GM12878 (cell line): ENCODE data around the gene ETV7. TPM values are rescaled to one million over a fixed set of nuclear protein-coding genes. Genes with fewer than 3 reads are reported as not detected.

Experiments
- ATAC-seq: fragments of 200-7000 bp; cut with Tn5 transposase; 3 replicates; pipeline ENCODE4 v1.9.1; 2020; ENCODE audit warnings: mild to moderate bottlenecking, moderate library complexity
- BruUV-seq: library from RNA; stranded (reverse); fragments of 400-500 nt; replicated peaks from 2 replicates; lab custom pipeline; 2021; lab: Mats Ljungman, UMichigan
- CTCF ChIA-PET: fragments of 300-600 bp; sonication (Branson Sonifier 250); formaldehyde crosslinking; extraction: SDS; loops from one replicate; lab custom pipeline; 2021; ENCODE audit warnings: inconsistent platforms; lab: Yijun Ruan, JAX
- POLR2A ChIA-PET: fragments of 350-600 bp; formaldehyde crosslinking; extraction: SDS; loops from one replicate; lab custom pipeline; 2021; ENCODE audit warnings: inconsistent platforms; lab: Charles Lee
- RAD21 ChIA-PET: fragments of 300-600 bp; sonication (Branson Sonifier 250); formaldehyde crosslinking; loops from one replicate; lab custom pipeline; 2023; ENCODE audit warnings: antibody characterized with exemption; ENCODE audit not compliant: unreplicated experiment; lab: Charles Lee
- SMC1A ChIA-PET: fragments of 300-600 bp; sonication (Branson Sonifier 250); formaldehyde crosslinking; loops from one replicate; lab custom pipeline; 2023; ENCODE audit not compliant: unreplicated experiment, uncharacterized antibody; lab: Charles Lee
- DNase-seq: peaks from one replicate; pipeline ENCODE4 v3.0.0-alpha.2; 2011; ENCODE audit warnings: low read depth, low spot score
- FAIRE-seq: peaks from 3 replicates; lab custom pipeline; 2011; peaks lifted over from hg19 to GRCh38; lab: Jason Lieb, UNC
- H2AFZ ChIP-seq: 2 replicates; pipeline ENCODE4 v1.6.0; 2011; ENCODE audit warnings: low read depth, low read length, control low read depth; ENCODE audit not compliant: control insufficient read depth
- H3K27ac ChIP-seq: 2 replicates; pipeline ENCODE4 v1.5.1; 2011; ENCODE audit warnings: control low read depth; ENCODE audit not compliant: control insufficient read depth, insufficient read depth
- H3K27me3 ChIP-seq, 2 experiments: replicated peaks in 1 of 2; 2 replicates each; pipeline versions ENCODE4 v1.6.0 to v1.6.1; 2011; ENCODE audit warnings: low read length in 1 of 2; ENCODE audit not compliant: control insufficient read depth in 2 of 2, insufficient read depth in 2 of 2
- H3K36me3 ChIP-seq, 2 experiments: 2 replicates each; pipeline ENCODE4 v1.5.1; 2011; ENCODE audit warnings: low read length in 1 of 2; ENCODE audit not compliant: control insufficient read depth in 2 of 2, insufficient read depth in 2 of 2
- H3K4me1 ChIP-seq: 2 replicates; pipeline ENCODE4 v1.6.1; 2011; ENCODE audit warnings: mild to moderate bottlenecking, low read length, moderate library complexity, mixed read lengths; ENCODE audit not compliant: control insufficient read depth, insufficient read depth
- H3K4me2 ChIP-seq: 2 replicates; pipeline ENCODE4 v1.6.0; 2011; ENCODE audit warnings: control low read depth; ENCODE audit not compliant: control insufficient read depth, insufficient read depth
- H3K4me3 ChIP-seq: fragments of 200-600 bp; sonication (generic); 2 replicates; pipeline ENCODE4 v1.5.1; 2016
- H3K79me2 ChIP-seq: 2 replicates; pipeline ENCODE4 v1.6.0; 2011; ENCODE audit warnings: low read length; ENCODE audit not compliant: control insufficient read depth, insufficient read depth
- H3K9ac ChIP-seq: 2 replicates; pipeline ENCODE4 v1.8.0; 2011; ENCODE audit warnings: low read length, control low read depth, mixed read lengths; ENCODE audit not compliant: control insufficient read depth, insufficient read depth
- H3K9me3 ChIP-seq: replicated peaks from 3 replicates; pipeline ENCODE4 v1.5.1; 2011; ENCODE audit warnings: mild to moderate bottlenecking, low read length; ENCODE audit not compliant: control insufficient read depth, insufficient read depth
- H4K20me1 ChIP-seq: 2 replicates; pipeline ENCODE4 v1.6.0; 2011; ENCODE audit not compliant: control insufficient read depth, insufficient read depth
- BCLAF1 ChIP-seq: fragments of 450-650 bp; IDR thresholded peaks from 2 replicates; pipeline ENCODE4 v1.6.1; 2017; ENCODE audit warnings: antibody characterized with exemption, mild to moderate bottlenecking, moderate library complexity
- CBX5 ChIP-seq: sonication (generic); IDR thresholded peaks from 2 replicates; pipeline ENCODE4 v1.6.1; 2016; ENCODE audit warnings: low read depth, moderate library complexity, mild to moderate bottlenecking, inconsistent platforms
- CEBPB ChIP-seq, 2 experiments: fragments of 150-350 bp in 1 of 2; IDR thresholded peaks; 2 replicates each; pipeline ENCODE4 v1.6.1; 2012 to 2014; ENCODE audit warnings: low read depth in 2 of 2, low read length in 2 of 2, borderline replicate concordance in 1 of 2, inconsistent platforms in 1 of 2
- CEBPZ ChIP-seq: fragments of 150-350 bp; IDR thresholded peaks from 2 replicates; pipeline ENCODE4 v1.6.1; 2016; ENCODE audit warnings: low read depth, low read length
- IRF5 ChIP-seq: fragments of 450-650 bp; IDR thresholded peaks from 2 replicates; pipeline ENCODE4 v1.6.1; 2017; ENCODE audit warnings: borderline replicate concordance
- MLLT1 ChIP-seq: fragments of 450-650 bp; IDR thresholded peaks from 2 replicates; pipeline ENCODE4 v1.6.1; 2016; ENCODE audit warnings: mild to moderate bottlenecking
- NR2F1 ChIP-seq: fragments of 450-650 bp; conservative IDR thresholded peaks from 2 replicates; pipeline ENCODE4 v1.6.1; 2017; ENCODE audit warnings: mild to moderate bottlenecking
- RB1 ChIP-seq: fragments of 450-650 bp; formaldehyde crosslinking; IDR thresholded peaks from 2 replicates; pipeline ENCODE4 v1.6.1; 2017; ENCODE audit warnings: mild to moderate bottlenecking, borderline replicate concordance
- SMAD5 ChIP-seq: IDR thresholded peaks from 2 replicates; pipeline ENCODE4 v1.6.1; 2016; ENCODE audit warnings: antibody characterized with exemption, low read depth
- SRF ChIP-seq, 2 experiments: IDR thresholded peaks; 2 replicates each; pipeline ENCODE4 v1.6.1; 2011; ENCODE audit warnings: low read depth in 2 of 2, low read length in 2 of 2, mild to moderate bottlenecking in 1 of 2, moderate library complexity in 1 of 2
- TCF7 ChIP-seq: IDR thresholded peaks from 2 replicates; pipeline ENCODE4 v1.6.1; 2014; ENCODE audit warnings: antibody characterized with exemption, borderline replicate concordance
- WRNIP1 ChIP-seq: IDR thresholded peaks from 2 replicates; pipeline ENCODE4 v1.6.1; 2011; ENCODE audit warnings: low read depth, low read length, improper control_type of control experiment, borderline replicate concordance
- ZBED1 ChIP-seq: IDR thresholded peaks from 2 replicates; pipeline ENCODE4 v1.6.1; 2016; ENCODE audit warnings: borderline replicate concordance
- ZNF207 ChIP-seq: fragments of 450-650 bp; IDR thresholded peaks from 2 replicates; pipeline ENCODE4 v1.6.1; 2014; ENCODE audit warnings: antibody characterized with exemption, mild to moderate bottlenecking, borderline replicate concordance
- ZNF384 ChIP-seq: IDR thresholded peaks from 2 replicates; pipeline ENCODE4 v1.6.1; 2012; ENCODE audit warnings: low read depth, mild to moderate bottlenecking, low read length, improper control_type of control experiment, borderline replicate concordance
- ZNF622 ChIP-seq: fragments of 450-650 bp; IDR thresholded peaks from 2 replicates; pipeline ENCODE4 v1.6.1; 2017; ENCODE audit warnings: mild to moderate bottlenecking, inconsistent platforms
- WGBS: methylation state at CpG from one replicate; pipeline ENCODE4 v1.1.6; 2016; ENCODE audit warnings: low lambda C conversion rate; ENCODE audit not compliant: insufficient replicate concordance, insufficient coverage; ENCODE audit errors: missing lambda C conversion rate; 5-methylcytosine and 5-hydroxymethylcytosine counted together
- in situ Hi-C: fragments of 300-500 bp; cut with MboI; formaldehyde crosslinking; loops from 9 replicates; pipeline ENCODE4 v1.14.3; 2018; ENCODE audit warnings: mixed read lengths
- intact Hi-C: fragments of 100-400 bp; cut with micrococcal nuclease; formaldehyde crosslinking; loops from one replicate; pipeline ENCODE4 v1.14.2; 2022; ENCODE audit not compliant: unreplicated experiment
- polyA plus RNA-seq, 11 experiments: library from polyadenylated mRNA; depleted of rRNA in 4 of 11; unstranded in 6 of 11; stranded (reverse) in 5 of 11; fragments of >200 nt; fragmentation: Nextera tagmentation in 4 of 11; fragmentation: Illumina TruSeq in 1 of 11; extraction: Ambion mirVana in 4 of 11; extraction: Trizol in 1 of 11; gene quantifications; 1 replicate in 1 of 11; 2 replicates in 10 of 11; pipeline versions ENCODE4 v1.2.1 to v1.2.3, GENCODE V29; 2011 to 2016; ENCODE audit warnings: inconsistent platforms in 2 of 11, missing spikeins in 2 of 11, low read depth in 1 of 11
- total RNA-seq, 4 experiments: library from RNA; depleted of rRNA in 3 of 4; stranded (reverse); fragments of >200 nt in 3 of 4; fragmentation: Illumina TruSeq in 1 of 4; extraction: Trizol in 1 of 4; gene quantifications; 2 replicates each; pipeline versions ENCODE4 v1.2.1 to v1.2.3, GENCODE V29; 2013 to 2021

The ETV7 gene
- total and polyA plus RNA-seq, 10 of the 15 experiments (the other 5 are each of a cell fraction or from before 2014, with no cell fraction given) = 0.04 to 1.8 (median 1.3) TPM

- H3K9ac ChIP-seq = no peak overlapping the region
- no peak overlapping the region for H3K4me3 ChIP-seq
- H3K79me2 ChIP-seq = no peaks in the 10 kb centered on the region
- CTCF ChIA-PET = interaction anchor here (4.2 kb wide), 1 partner anchor 26 kb away, joined by 19 read pairs; no protein-coding TSS in a partner anchor
- WGBS = 43% methylated on average over 7 of the region's 7 CpGs
- TF ChIP-seq TCF7 = no peak
- no peak for TF ChIP-seq ZNF622
- TF ChIP-seq SMAD5 = no peak
- TF ChIP-seq ZBED1 = no peak
- no peak for TF ChIP-seq BCLAF1
- no peak for TF ChIP-seq RB1
- no peak for TF ChIP-seq CEBPB (IDR thresholded peaks at IDR 0.05; ENCODE audit: borderline replicate concordance in 1 of 2, low read depth in 2 of 2, low read length in 2 of 2)
- TF ChIP-seq MLLT1 = no peak
- no peak for TF ChIP-seq SRF (IDR thresholded peaks at IDR 0.05; ENCODE audit: low read depth in 2 of 2, low read length in 2 of 2)
- no peak for TF ChIP-seq ZNF207
- TF ChIP-seq IRF5 = no peak
- TF ChIP-seq CEBPZ = no peak
- no peak for TF ChIP-seq CBX5
- TF ChIP-seq NR2F1 = no peak
- no peak for TF ChIP-seq WRNIP1
- TF ChIP-seq ZNF384 = no peak
- POLR2A ChIA-PET = interaction anchor here (1.3 kb wide), 1 partner anchor 12 kb away, joined by 4 read pairs; no protein-coding TSS in a partner anchor
- H3K9me3 ChIP-seq = no peaks in the 10 kb centered on the region
- in situ Hi-C loops (no loop called here), intact Hi-C loops (no loop called here)
- DNase-seq = no peak
- no peak overlapping the region for H2AFZ ChIP-seq
- FAIRE-seq = no peak
- no TSS peak for BruUV-seq
- H3K27ac ChIP-seq = no peak overlapping the region
- RAD21 ChIA-PET = interaction anchor here (1.3 kb wide), 1 partner anchor 8 kb away, joined by 5 read pairs; the partner anchor contains the start of gene BNIP5
- no peak overlapping the region for H3K4me2 ChIP-seq
- H3K4me1 ChIP-seq = no peaks in the 10 kb centered on the region
- no peak for ATAC-seq
- no peaks in the 10 kb centered on the region for H3K36me3 ChIP-seq
- SMC1A ChIA-PET = interaction anchor here (1.2 to 3.3 kb wide), 3 partner anchors 12 to 30 kb away, joined by 3 to 13 read pairs (median 5); no protein-coding TSS in a partner anchor
- 0 out of 4 replicates have a peak, but pooled peaks cover 0 to 3% of the 10 kb centered on the region in 2 experiments for H3K27me3 ChIP-seq
- H4K20me1 ChIP-seq = no peaks in the 10 kb centered on the region
Measured at GRCh38 chr6:36328600-36328999, 58.9 kb downstream of the ETV7 start.
